Spinal cord (tissue), 10 donors: ENCODE measurements around the gene NID1. TPM values are rescaled to one million over a fixed set of nuclear protein-coding genes. Genes with fewer than 3 reads are reported as not detected.
"Not testable (repeated sequence)": the region's sequence is repeated elsewhere in the genome, so short reads cannot be mapped to it uniquely, and the experiment has no call there.

Experiments used
- DNase-seq, 6 donors: peaks; one replicate each; pipeline versions ENCODE4 v3.0.0 to v3.0.0-alpha.2; 2013 to 2015; ENCODE audit warnings: low spot score in 6 of 6, low read depth in 4 of 6
- H3K27ac ChIP-seq: one replicate; pipeline ENCODE4 v1.5.1; 2013; ENCODE audit warnings: low read depth, low read length, control low read depth
- H3K27me3 ChIP-seq: one replicate; pipeline ENCODE4 v1.6.1; 2013; ENCODE audit warnings: low read length; ENCODE audit not compliant: control insufficient read depth, insufficient read depth
- H3K36me3 ChIP-seq: one replicate; pipeline ENCODE4 v1.6.1; 2013; ENCODE audit warnings: low read length; ENCODE audit not compliant: control insufficient read depth, insufficient read depth
- H3K4me1 ChIP-seq: one replicate; pipeline ENCODE4 v1.6.1; 2013; ENCODE audit warnings: low read length; ENCODE audit not compliant: control insufficient read depth, insufficient read depth
- H3K4me3 ChIP-seq: one replicate; pipeline ENCODE4 v1.5.1; 2013; ENCODE audit warnings: low read depth, low read length, control low read depth
- H3K9me3 ChIP-seq: one replicate; pipeline ENCODE4 v1.6.1; 2013; ENCODE audit warnings: low read length; ENCODE audit not compliant: control insufficient read depth, insufficient read depth
- WGBS: methylation state at CpG from one replicate; pipeline ENCODE4 v1.1.5; 2013; ENCODE audit warnings: missing lambda C conversion rate; ENCODE audit not compliant: insufficient coverage; 5-methylcytosine and 5-hydroxymethylcytosine counted together
- polyA plus RNA-seq, 2 donors: library from polyadenylated mRNA; unstranded; fragments of 120-200 nt; gene quantifications; one replicate each; pipeline ENCODE4 v1.2.1, GENCODE V29; 2013; ENCODE audit not compliant: insufficient read length in 2 of 2
- total RNA-seq, 2 donors: library from RNA; depleted of rRNA in 1 of 2; stranded (reverse); fragments of 120-200 nt in 1 of 2; fragments of >200 nt in 1 of 2; gene quantifications; one replicate each; pipeline versions ENCODE4 v1.2.3 to v1.2.4, GENCODE V29; 2013 to 2014
- donor health status: healthy.

The NID1 gene
- total and polyA plus RNA-seq, 4 donors, result 92.7 to 160 (median 95.3) TPM

GRCh38 chr1:236096660-236097482 is 32.0 kb upstream of the NID1 start:
- not testable (repeated sequence) for H3K4me1 ChIP-seq, H3K36me3 ChIP-seq, H3K27me3 ChIP-seq, H3K4me3 ChIP-seq, H3K9me3 ChIP-seq, H3K27ac ChIP-seq
- WGBS, result 78% methylated on average over 11 of the region's 15 CpGs
- DNase-seq, result peak in 3 of 6 donors; percentile 34 to 83 (median 53)

- WGBS, result 100% methylated on average over 2 of the region's 3 CpGs
- no peaks in the 10 kb centered on the region for H3K27me3 ChIP-seq
- H3K4me3 ChIP-seq, result no peak overlapping the region
- H3K27ac ChIP-seq, result no peak overlapping the region
- peaks cover 3% of the 10 kb centered on the region for H3K9me3 ChIP-seq
- H3K4me1 ChIP-seq, result peaks cover 6% of the 10 kb centered on the region
- H3K36me3 ChIP-seq, result no peaks in the 10 kb centered on the region
- DNase-seq, result no peak
Observed at GRCh38 chr1:236095705-236096520, 31.0 kb upstream of the NID1 start.

- 83% methylated on average over 3 of the region's 5 CpGs for WGBS
- no peak for DNase-seq
- Histone ChIP-seq H3K4me1 (no peaks in the 10 kb centered on the region), H3K27ac (no peak overlapping the region), H3K4me3 (no peak overlapping the region), H3K27me3 (no peaks in the 10 kb centered on the region), H3K9me3 (peaks cover 3% of the 10 kb centered on the region), H3K36me3 (no peaks in the 10 kb centered on the region)
Observed at GRCh38 chr1:236092899-236093298, 28.0 kb upstream of the NID1 start.

GRCh38 chr1:236091933-236092318 is 27.0 kb upstream of the NID1 start:
- H3K4me1 ChIP-seq, result no peaks in the 10 kb centered on the region
- no peak overlapping the region for H3K27ac ChIP-seq
- no peak overlapping the region for H3K4me3 ChIP-seq
- H3K9me3 ChIP-seq, result peaks cover 3% of the 10 kb centered on the region
- no peak for DNase-seq
- WGBS, result 100% methylated on average over 1 of the region's 5 CpGs
- no peaks in the 10 kb centered on the region for H3K36me3 ChIP-seq
- H3K27me3 ChIP-seq, result no peaks in the 10 kb centered on the region

GRCh38 chr1:236090741-236091147 is 25.9 kb upstream of the NID1 start:
- Histone ChIP-seq H3K4me3 (no peak overlapping the region), H3K27me3 (no peaks in the 10 kb centered on the region), H3K27ac (no peak overlapping the region), H3K36me3 (no peaks in the 10 kb centered on the region), H3K4me1 (no peaks in the 10 kb centered on the region), H3K9me3 (peaks cover 3% of the 10 kb centered on the region)
- DNase-seq, result no peak
- WGBS, result 83% methylated on average over 3 of the region's 5 CpGs

GRCh38 chr1:236089046-236089773 is 24.3 kb upstream of the NID1 start:
- no peaks in the 10 kb centered on the region for H3K27me3 ChIP-seq
- H3K4me1 ChIP-seq, result no peaks in the 10 kb centered on the region
- WGBS, result 98% methylated on average over 7 of the region's 12 CpGs
- H3K4me3 ChIP-seq, result no peak overlapping the region
- H3K27ac ChIP-seq, result no peak overlapping the region
- no peak for DNase-seq
- peaks cover 2% of the 10 kb centered on the region for H3K9me3 ChIP-seq
- no peaks in the 10 kb centered on the region for H3K36me3 ChIP-seq

GRCh38 chr1:236086537-236086936 is 21.6 kb upstream of the NID1 start:
- WGBS, result 83% methylated on average over 4 of the region's 7 CpGs
- DNase-seq, result no peak
- no peak overlapping the region for H3K27ac ChIP-seq
- no peaks in the 10 kb centered on the region for H3K36me3 ChIP-seq
- H3K4me3 ChIP-seq, result no peak overlapping the region
- no peaks in the 10 kb centered on the region for H3K9me3 ChIP-seq
- no peaks in the 10 kb centered on the region for H3K27me3 ChIP-seq
- no peaks in the 10 kb centered on the region for H3K4me1 ChIP-seq

- no peak overlapping the region for H3K4me3 ChIP-seq
- no peak overlapping the region for H3K27ac ChIP-seq
- H3K4me1 ChIP-seq, result no peaks in the 10 kb centered on the region
- no peaks in the 10 kb centered on the region for H3K9me3 ChIP-seq
- DNase-seq, result no peak
- WGBS, result 92% methylated on average over 6 of the region's 6 CpGs
- H3K36me3 ChIP-seq, result no peaks in the 10 kb centered on the region
- no peaks in the 10 kb centered on the region for H3K27me3 ChIP-seq
Observed at GRCh38 chr1:236085545-236086159, 20.8 kb upstream of the NID1 start.

GRCh38 chr1:236084386-236084730 is 19.5 kb upstream of the NID1 start:
- H3K27me3 ChIP-seq, result no peaks in the 10 kb centered on the region
- no peak for DNase-seq
- H3K4me1 ChIP-seq, result no peaks in the 10 kb centered on the region
- no peak overlapping the region for H3K4me3 ChIP-seq
- WGBS, result 90% methylated on average over 2 of the region's 3 CpGs
- H3K36me3 ChIP-seq, result no peaks in the 10 kb centered on the region
- H3K27ac ChIP-seq, result no peak overlapping the region
- H3K9me3 ChIP-seq, result no peaks in the 10 kb centered on the region
